ENCODE measurements around the gene RAD51B. TPM values are rescaled to one million over a fixed set of nuclear protein-coding genes. Genes with fewer than 3 reads are reported as not detected.
A peak's percentile ranks its signal among the peaks of the same experiment; 100 is the strongest.

The RAD51B gene
- total RNA-seq, 1 donor from 2014 or later: 3.3 TPM

DNA sequence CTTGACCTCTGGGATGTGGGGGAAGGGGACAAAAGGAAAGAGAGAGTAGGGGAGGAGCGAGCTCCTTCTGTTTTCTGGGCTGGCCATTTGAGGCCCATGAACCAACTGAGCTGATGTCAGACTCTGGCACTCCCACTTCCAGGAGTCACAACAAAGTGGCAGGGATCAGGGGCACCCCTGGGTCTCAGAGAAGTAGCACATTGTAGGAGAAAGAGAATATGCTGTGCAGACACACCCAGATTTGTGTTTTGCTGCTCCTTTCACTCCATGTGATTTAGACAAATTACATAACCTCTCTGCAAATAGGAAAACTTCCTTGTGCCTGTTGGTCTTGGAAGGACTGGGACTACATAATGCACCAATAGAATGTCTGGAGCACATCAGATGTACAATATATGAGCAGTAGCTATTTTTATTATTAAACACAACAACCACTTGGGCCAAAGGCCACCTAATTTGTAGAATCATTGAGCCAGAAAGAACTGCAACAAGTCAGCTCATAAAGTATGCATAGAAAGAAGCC is 707.8 kb downstream of the RAD51B start:
- peak; percentile 8 for ATAC-seq
- DNase-seq (ENCODE audit: low spot score): peak; percentile 45

DNA sequence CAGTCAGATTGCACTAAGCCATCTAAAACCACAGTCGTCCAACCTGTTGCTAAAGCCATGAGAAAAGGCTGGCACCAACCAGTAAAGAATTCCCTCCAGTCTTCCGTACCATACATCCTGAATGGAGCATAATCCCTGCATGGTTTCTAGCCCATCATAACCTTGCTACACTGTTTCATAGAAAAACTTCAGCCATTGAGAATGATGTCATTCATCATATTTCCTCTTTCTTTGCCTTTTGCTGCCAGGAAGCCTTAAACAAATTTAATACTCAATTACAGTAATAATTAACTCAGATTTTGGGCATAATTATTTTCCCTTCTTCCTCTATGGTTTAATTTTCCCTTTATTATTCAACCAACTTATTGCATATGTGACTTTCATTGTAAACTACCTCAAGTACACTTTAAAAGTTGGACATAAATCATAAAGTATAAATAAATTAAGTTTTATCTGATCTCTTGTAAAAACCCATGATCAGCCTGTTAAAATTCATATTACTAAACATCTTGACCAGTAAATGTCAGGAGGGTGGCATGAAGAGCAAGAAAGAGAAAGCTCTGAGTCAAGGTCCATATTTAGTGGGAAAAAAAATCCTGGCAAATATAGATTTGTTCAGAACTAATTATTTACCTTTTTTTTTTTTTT is 708.6 kb downstream of the RAD51B start:
- DNase-seq (ENCODE audit: low spot score) (no peak), ATAC-seq (no peak)

DNA sequence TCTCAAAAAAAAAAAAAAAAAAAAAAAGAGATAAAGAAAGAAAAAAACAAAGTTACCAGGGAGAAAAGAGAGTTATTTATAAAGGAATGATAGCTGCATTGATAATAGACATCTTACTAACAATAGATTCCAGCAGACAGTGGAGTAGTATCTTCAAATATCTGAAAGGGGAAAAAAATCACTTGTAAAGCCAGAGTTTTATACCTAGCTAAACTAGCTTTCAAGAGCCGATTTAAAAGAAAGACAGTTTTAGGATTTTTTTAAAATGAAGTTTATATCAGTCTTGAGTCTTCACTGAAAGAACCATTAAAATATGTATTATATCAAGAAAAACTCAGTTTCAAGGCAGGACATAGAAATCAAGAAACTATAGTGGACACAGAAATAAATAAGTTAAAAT is 710.9 kb downstream of the RAD51B start:
- ATAC-seq (no peak), DNase-seq (ENCODE audit: low spot score) (no peak)

DNA sequence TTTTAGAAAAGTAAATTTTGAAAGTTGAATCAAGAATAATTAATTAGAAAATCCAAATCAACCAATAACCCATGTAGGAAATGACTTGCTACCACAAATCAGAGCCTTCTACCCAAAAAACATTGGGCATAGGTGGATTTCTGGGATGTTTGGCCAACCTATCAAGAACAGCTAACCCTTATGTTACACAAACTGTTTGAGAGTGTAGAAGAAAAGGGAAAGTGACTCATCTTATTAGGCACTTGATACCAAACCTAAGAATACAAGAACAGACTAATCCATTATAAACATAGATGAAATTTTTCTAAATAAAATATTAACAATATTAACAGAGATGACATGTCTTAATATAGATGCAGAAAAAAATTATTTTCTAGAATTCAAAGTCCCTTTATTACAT is 712.9 kb downstream of the RAD51B start:
- ATAC-seq: no peak
- no peak for DNase-seq (ENCODE audit: low spot score)

DNA sequence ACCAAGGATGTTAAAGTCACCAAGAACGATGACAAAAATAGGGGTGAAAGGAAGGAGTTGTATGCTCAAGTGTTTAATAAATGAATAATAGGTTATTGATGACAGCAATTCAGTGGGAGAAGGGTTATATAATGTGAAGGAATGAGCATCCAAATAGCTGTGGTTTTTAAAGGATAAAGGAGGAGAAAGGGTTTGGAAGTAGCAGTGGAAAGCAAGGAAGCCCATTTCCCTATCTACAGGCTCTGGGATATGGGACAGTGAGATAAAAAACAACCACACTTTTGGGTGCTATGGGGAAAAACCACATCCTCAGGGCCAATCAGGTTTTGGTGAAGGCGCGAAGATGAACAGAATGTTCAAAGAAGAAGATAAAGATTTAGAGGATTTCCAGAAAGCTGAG is 714.7 kb downstream of the RAD51B start:
- no peak for ATAC-seq
- no peak for DNase-seq (ENCODE audit: low spot score)

DNA sequence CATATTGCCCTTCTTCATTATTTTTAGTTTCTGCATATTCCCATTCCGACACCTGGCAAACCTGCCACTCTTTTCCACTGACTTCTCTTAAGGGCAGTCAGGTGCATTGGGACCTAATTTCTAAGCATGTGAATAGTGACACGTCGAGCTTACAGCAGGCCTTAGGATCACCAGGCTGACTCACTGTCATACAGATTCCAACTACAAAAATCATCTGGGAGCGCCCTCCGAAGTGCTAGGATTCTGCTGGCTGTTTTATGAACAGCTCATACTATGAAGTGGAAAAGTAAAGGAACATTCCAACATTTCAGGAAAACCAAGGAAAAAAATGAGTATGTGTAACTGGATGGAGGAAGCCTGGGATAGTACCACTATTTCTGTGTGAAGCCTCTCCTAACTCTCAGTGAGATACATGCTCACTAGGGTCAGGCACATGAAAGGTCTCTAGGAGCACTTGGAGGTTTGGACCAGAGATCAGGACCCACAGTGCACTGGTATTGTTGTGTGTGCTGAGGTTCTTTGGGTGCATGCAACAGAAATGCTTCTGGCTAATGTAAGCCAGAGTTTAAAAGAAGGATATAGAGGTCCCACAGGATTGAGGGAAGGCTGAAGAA is 715.9 kb downstream of the RAD51B start:
- ATAC-seq (no peak), DNase-seq (ENCODE audit: low spot score) (no peak)

DNA sequence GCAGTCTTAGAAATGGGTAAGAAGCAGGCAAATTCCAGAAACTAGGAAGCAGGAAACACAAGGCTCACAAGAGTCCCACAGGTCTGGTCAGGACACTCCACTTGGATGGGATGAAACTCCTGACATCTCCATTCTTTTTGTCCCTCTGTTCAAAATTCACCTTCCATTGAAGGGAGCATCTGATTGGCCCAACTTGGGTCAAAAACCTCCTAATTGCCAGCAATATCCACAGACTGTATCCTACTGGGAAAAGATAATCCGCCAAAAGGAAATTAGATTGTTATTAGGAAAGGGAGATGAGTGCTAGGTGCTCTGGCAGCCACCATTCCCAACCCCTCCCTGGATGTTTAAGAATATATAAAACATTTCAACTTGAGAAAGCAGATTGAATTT is 716.4 kb downstream of the RAD51B start:
- no peak for ATAC-seq
- no peak for DNase-seq (ENCODE audit: low spot score)

DNA sequence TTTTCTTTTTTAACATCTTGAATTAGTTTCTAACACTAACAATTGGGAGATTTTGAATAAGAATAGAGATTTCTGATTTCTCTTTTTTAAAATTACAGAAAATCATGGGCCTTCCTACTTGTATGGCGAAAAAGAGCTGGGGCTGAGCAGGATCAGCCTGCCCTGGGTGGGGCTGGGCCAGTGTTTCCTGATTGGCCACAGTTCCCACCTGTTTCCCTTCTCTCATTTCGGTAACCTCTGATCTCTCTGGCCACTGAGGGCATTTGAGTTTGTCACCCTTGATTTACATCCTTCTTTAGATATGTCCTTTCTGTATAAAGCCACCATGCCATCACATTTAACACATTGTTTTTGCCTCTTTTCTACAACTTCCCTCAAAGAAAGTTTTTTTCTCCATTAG is 719.1 kb downstream of the RAD51B start:
- ATAC-seq (no peak), DNase-seq (ENCODE audit: low spot score) (no peak)

DNA sequence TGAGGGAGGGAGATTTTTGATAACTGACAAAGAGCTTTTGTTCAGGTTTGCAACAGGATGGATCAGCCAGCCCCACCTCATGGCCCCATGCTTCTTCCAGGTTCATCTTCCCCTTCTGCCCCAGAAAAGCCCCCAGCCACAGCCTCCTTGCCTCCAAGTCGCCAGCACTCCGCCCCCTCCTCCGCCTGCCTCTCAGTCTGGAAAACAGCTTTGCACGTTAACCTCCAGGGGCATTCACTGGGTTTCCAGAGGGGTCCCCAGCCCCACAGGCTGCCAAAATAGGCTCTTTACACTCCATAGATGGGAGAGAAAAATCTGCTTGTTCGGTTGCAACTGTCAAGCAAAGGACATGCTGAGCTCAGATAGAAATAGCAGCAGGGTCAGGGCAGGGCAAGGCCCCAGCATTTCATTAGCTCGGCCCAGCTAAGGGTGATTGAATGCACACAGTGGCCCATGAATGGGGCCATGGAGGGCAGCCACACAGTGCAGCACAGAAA is 719.7 kb downstream of the RAD51B start:
- peak; percentile 38 for ATAC-seq

DNA sequence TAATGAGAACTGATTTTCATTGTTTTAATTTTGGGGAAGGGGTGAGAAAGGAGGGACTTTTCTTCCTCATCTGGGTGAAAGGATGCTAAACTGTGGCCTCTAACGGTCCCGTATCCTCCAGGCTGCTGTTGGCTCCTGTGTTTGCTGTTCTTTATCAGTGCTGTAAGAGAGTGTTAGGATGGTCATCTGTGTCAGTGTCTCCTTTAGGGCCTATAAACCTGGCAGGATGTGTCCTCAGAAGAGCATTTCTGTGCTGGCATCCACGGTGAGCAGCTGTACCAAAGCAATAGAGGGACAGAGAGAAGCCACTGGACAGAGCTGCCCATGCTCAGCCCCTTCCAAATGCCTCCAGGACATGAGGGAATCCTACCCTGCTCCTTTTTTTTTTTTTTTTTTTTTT is 720.2 kb downstream of the RAD51B start:
- DNase-seq (ENCODE audit: low spot score): no peak
- no peak for ATAC-seq

More for the DNA sequence above, 719.7 kb downstream of the RAD51B start:
- no peak for DNase-seq (ENCODE audit: low spot score)

DNA sequence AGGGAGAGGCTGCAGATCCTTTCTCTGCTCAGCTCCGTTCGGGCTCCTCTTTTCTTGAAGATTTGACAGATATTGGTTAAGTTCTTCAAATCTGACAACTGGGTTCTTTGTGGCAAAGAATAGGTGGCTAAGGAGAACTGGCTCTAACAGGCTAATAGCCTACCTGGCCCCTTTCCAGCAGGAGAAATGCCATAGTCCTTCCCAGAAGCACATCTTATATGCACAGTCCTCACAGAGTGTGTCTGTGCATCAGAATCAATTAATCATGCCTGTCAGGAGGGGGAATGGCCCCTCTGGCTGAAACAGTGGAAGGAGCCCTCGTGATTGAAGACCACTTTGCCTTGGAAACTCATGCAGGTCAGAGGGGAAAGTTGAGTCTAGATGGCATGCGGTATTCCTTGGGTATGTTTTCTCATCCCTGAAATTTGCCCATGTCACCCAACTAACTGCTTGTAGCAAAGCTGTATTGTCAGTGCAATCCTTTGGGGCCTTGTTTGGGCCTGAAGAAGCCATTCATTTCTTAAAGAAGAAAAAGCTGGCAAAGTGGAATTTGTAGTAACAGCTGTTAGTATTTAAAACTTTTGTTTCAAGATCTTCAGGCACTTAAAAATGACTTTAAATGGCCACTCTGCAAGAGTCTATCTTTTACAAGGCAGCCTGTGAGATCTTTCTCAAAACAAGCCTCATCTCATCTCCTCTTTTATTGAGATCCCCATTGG is 721.8 kb downstream of the RAD51B start:
- peak; percentile 35 for DNase-seq (ENCODE audit: low spot score)

DNA sequence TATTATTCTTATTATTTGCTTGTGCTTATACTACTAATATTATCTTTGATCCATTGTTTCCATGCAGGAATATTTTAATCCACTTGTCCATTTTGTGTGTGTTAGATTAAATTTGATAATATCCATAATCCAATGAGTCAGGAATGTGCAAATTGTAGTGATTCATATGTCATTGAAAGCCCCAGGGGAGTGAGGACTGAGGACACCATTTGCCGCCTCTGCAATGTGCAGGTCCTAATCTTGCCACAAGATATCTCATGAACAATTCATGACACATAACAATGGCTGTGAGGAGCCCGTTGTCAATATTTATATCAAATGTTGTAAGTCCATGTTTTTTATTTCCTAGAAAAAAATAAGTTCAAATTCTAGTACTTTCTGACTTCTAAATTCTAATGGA is 722.8 kb downstream of the RAD51B start:
- ATAC-seq (no peak), DNase-seq (ENCODE audit: low spot score) (no peak)

More for the DNA sequence above, 721.8 kb downstream of the RAD51B start:
- ATAC-seq: no peak

DNA sequence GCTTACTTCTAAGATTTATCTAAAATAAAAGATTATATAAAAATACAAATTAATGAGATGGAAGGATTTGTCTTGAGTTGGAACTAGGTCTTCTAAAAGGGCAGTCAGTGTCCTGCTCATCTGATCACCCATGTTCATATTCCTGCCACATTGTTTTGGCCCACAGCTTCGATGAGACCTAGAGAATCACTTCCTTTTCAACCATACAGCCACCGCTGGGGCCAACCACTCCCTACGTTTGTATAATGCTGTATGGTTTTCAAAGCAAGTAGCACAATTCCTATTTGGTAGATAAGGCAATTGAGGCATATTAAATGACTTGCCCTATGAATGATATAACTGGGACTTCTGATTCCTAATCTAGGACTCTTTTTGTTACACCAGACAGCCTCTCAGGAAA is 723.9 kb downstream of the RAD51B start:
- DNase-seq (ENCODE audit: low spot score): no peak

DNA sequence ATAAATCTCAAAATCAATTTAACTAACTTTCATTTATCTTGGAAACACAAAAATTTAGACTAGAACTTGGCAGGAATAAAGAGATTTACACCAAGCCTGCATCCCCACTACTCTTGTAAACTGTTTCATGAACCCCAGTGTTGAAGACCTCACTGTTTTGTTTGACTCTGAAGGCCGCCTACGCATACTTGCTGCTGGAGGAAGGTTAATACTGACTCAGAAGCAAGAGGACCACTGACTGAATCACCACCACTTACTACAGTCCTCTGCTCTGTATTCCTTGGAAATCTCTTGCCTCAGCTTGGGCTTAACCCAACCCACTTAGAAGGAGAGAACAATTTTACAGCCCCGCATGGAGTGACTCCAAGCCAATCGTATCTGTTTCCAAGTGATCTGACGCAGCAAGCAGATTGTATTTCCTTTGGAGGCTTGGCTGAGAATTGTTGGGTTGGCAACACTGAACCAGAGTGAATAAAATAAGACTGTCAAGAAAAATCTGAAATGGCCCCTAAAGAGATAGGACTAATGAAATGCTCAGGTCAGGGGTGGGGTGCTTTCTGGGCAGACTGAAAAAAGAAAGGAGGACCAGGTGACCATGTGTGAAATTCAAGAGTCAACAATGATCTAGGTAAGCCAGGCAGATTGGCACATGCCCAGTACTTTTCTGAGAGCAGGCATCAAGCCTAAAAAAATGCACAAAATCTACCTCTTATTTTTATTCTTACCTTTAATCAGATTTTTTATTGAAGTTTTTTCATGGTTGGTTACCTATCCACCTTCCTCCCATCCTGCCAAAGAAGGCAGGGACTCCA is 724.7 kb downstream of the RAD51B start:
- DNase-seq (ENCODE audit: low spot score): peak; percentile 66
- peak; percentile 83 for ATAC-seq

More for the DNA sequence above, 723.9 kb downstream of the RAD51B start:
- no peak for ATAC-seq

DNA sequence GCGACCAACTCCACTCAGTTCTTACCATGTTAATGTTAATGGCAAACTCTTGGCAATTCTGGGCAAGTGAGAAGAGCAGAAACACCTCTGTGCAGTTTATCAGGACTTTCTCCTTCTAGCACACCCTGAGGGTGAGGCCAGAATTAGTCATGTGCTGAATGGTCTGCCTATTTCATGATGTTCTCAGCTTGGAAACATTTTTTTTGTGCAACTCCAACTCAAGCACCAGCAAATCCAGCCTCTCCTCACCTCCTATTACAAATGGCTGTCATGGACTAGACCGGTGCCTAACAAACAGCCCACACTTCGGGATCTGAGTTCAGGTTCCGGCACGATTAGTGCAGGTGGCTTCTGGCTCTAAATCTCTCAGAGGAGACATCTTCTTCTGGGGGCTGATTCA is 727.3 kb downstream of the RAD51B start:
- no peak for ATAC-seq
- no peak for DNase-seq (ENCODE audit: low spot score)

DNA sequence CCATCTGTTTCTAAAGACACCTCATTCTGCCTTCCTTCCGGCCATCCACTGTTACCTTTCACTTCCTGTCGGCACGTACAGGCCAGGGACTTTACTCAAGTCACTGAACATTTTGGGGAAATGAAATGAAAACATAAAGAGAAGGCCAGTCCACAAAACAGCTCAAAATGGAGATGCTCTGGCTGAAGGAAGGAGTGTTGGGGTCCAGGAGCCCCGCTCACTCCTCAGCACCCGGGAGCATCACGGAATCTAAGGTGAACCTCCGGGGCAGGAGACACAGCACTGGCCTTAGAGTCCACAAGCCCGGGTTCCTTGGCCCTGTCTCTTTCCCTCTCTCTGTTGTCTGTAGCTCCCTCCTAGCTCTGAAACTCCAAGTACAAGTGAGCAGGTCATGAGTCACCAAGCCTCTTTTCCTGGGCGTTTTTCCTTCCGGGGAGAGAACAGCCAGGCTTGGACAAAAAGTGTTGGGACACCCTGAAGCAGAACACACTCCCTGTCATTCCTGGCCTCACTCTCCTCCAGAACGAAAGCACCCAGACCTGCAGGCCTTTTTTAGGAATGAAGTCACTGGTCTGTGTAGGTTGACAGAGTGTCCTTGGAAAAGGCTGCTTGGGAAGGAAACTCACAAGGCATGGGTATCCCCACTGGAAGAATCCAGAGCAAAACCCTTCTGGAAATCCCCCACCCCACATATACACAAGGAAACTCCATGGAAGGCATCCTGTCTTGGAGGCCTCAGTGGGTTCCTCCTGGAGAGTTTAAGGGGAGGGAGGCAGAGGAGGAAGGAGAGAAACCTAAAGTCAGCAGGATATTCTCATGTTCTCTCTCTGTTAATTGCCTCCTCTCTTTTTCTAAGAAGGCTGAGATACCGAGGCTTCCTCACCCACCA is 728.0 kb downstream of the RAD51B start:
- DNase-seq (ENCODE audit: low spot score) (no peak), ATAC-seq (no peak)

DNA sequence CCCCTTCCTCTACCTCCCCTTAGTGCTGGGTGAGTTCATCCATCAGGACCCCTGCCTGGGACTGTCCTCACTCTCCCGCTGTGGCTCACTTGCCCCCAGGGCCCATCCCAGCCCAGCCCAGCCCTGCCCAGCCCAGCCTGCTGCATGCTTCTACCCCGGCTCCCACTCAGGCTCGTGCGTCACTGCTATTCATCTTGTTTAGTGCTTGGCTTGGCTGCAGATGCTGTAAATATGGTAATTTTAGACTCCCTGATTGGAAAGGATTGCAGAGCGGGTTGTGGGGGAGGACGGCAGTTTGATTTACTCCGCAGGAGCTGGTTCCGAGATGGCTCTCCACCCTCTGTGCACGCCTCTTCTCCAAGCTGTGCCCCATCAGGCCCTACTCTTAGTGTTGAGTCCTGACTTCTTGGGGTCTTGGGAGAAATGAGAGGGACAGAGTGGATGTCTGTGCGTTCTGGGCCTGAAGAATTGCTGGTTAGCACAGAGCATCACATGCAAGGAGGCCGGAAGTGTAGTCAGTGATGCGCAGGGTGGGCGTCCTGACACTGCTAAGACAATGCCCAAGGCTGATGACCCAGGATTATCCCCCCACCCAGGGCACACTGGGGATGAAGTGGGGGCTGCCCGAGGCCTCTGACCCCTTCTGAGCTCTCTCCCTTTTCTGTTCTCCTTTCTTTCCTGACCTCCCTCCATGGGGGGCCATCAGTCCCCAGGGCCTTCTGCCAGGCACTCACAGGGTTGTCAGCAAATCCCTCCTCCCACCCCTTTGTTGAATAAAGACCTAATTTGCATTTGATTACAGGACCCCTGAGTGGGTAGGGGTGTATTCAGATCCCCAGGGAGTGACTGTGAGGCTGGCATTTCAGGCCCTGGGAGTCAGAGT is 728.9 kb downstream of the RAD51B start:
- ATAC-seq (peak; percentile 14), DNase-seq (ENCODE audit: low spot score) (no peak)

DNA sequence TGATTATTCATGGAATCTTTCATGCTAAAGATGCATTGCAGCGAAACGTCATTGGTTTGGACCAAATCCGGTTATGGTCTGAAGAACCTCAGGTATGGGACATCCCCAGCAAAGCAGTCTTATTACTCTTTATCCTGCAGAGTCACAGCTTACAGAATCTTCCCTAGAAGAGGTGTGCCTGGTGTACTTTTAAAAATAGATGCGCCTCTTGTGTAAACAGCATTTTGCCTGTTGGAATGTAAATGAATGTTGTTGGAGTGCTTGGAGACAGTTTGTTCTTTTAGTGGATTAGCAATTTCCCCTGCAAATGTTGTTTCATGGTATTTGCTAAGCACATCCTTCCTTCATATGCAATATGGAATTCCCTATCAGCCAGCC is 730.7 kb downstream of the RAD51B start:
- no peak for ATAC-seq
- DNase-seq (ENCODE audit: low spot score): no peak

Data from left lobe of liver (tissue), 2 donors.